NCI-H524 (cell line): ENCODE measurements around the gene MSANTD2.
A peak's percentile ranks its signal among the peaks of the same experiment; 100 is the strongest.

ENCODE experiments used
- DNase-seq, 2 experiments: peaks; one replicate each; lab custom pipeline; 2025; lab: John Stamatoyannopoulos, UW

Gene MSANTD2

GRCh38 chr11:124736736-124737135 is 63.5 kb downstream of the MSANTD2 start:
- DNase-seq: peak; percentile 29 to 73

- no peak for DNase-seq
Measured at GRCh38 chr11:124732230-124732629, 68.0 kb downstream of the MSANTD2 start.

- DNase-seq: no peak
Measured at GRCh38 chr11:124729571-124729970, 70.6 kb downstream of the MSANTD2 start.

GRCh38 chr11:124728134-124728533 is 72.1 kb downstream of the MSANTD2 start:
- DNase-seq: no peak

GRCh38 chr11:124727474-124727873 is 72.7 kb downstream of the MSANTD2 start:
- no peak for DNase-seq

- no peak for DNase-seq
Measured at GRCh38 chr11:124725719-124726105, 74.5 kb downstream of the MSANTD2 start.

GRCh38 chr11:124724979-124725718 is 75.1 kb downstream of the MSANTD2 start:
- DNase-seq: no peak

- DNase-seq: no peak
Measured at GRCh38 chr11:124722176-124722575, 78.0 kb downstream of the MSANTD2 start.

GRCh38 chr11:124719534-124719933 is 80.7 kb downstream of the MSANTD2 start:
- no peak for DNase-seq

GRCh38 chr11:124718801-124719200 is 81.4 kb downstream of the MSANTD2 start:
- no peak for DNase-seq

- peak in 1 of 2 experiments; percentile 26 for DNase-seq
Measured at GRCh38 chr11:124717786-124718651, 82.2 kb downstream of the MSANTD2 start.

- DNase-seq: peak in 1 of 2 experiments; percentile 25
Measured at GRCh38 chr11:124717421-124717785, 82.8 kb downstream of the MSANTD2 start.

- DNase-seq: peak; percentile 54 to 75
Measured at GRCh38 chr11:124716591-124716990, 83.6 kb downstream of the MSANTD2 start.
